OCI-LY7 (cell line): ENCODE measurements around the gene TSSK6. TPM values are rescaled to one million over a fixed set of nuclear protein-coding genes. Genes with fewer than 3 reads are reported as not detected.

Source experiments
- BruUV-seq: library from RNA; stranded (reverse); fragments of 400-500 nt; replicated peaks from 2 replicates; lab custom pipeline; 2021; lab: Mats Ljungman, UMichigan
- CTCF ChIA-PET: fragments of 300-600 bp; sonication (Branson Sonifier 250); formaldehyde crosslinking; loops from one replicate; lab custom pipeline; 2022; ENCODE audit warnings: antibody characterized with exemption; ENCODE audit not compliant: unreplicated experiment; lab: Charles Lee
- POLR2A ChIA-PET: fragments of 300-600 bp; sonication (Branson Sonifier 250); formaldehyde crosslinking; loops from one replicate; lab custom pipeline; 2022; ENCODE audit warnings: antibody characterized with exemption; lab: Charles Lee
- DNase-seq: peaks from one replicate; pipeline ENCODE4 v3.0.0-alpha.2; 2015; ENCODE audit warnings: low spot score
- H2AFZ ChIP-seq: fragments of 200-600 bp; sonication (generic), shearing (Covaris generic); 2 replicates; pipeline ENCODE4 v1.6.1; 2014; ENCODE audit warnings: mild to moderate bottlenecking, antibody characterized with exemption, low read length, moderate library complexity
- H3K27ac ChIP-seq: fragments of 200-600 bp; sonication (generic); 2 replicates; pipeline ENCODE4 v1.5.1; 2014; ENCODE audit warnings: mixed run types, low read depth, mild to moderate bottlenecking, moderate library complexity, low read length, inconsistent platforms; ENCODE audit not compliant: poor library complexity, severe bottlenecking
- H3K36me3 ChIP-seq: fragments of 200-600 bp; sonication (generic); 2 replicates; pipeline ENCODE4 v1.6.1; 2014; ENCODE audit warnings: mild to moderate bottlenecking, antibody characterized with exemption, low read length, moderate library complexity, mixed read lengths; ENCODE audit not compliant: insufficient read depth
- H3K4me1 ChIP-seq: fragments of 200-600 bp; sonication (generic); 2 replicates; pipeline ENCODE4 v1.5.1; 2014; ENCODE audit warnings: mild to moderate bottlenecking, low read length; ENCODE audit not compliant: insufficient read depth, poor library complexity, severe bottlenecking
- H3K4me2 ChIP-seq: fragments of 200-600 bp; sonication (generic); 2 replicates; pipeline ENCODE4 v1.6.1; 2014; ENCODE audit warnings: mild to moderate bottlenecking, low read length
- H3K4me3 ChIP-seq: fragments of 200-600 bp; sonication (generic); 2 replicates; pipeline ENCODE4 v1.5.1; 2014; ENCODE audit warnings: mild to moderate bottlenecking, low read depth, low read length; ENCODE audit not compliant: poor library complexity, severe bottlenecking
- H3K79me2 ChIP-seq: fragments of 200-600 bp; sonication (generic); 2 replicates; pipeline ENCODE4 v1.6.1; 2016; ENCODE audit warnings: low read depth, mild to moderate bottlenecking, low read length, moderate library complexity, mixed read lengths; ENCODE audit not compliant: insufficient read depth
- H3K9me2 ChIP-seq: fragments of 200-600 bp; sonication (generic); 2 replicates; pipeline ENCODE4 v1.6.1; 2016; ENCODE audit warnings: mild to moderate bottlenecking, low read length, mixed read lengths; ENCODE audit not compliant: insufficient read depth
- H3K9me3 ChIP-seq: fragments of 200-600 bp; sonication (generic); 2 replicates; pipeline ENCODE4 v1.6.1; 2014; ENCODE audit warnings: mild to moderate bottlenecking, mixed run types, low read length, mixed read lengths
- H4K20me1 ChIP-seq: fragments of 200-600 bp; sonication (generic); 2 replicates; pipeline ENCODE4 v1.6.1; 2014; ENCODE audit warnings: mild to moderate bottlenecking, antibody characterized with exemption, low read length, moderate library complexity, mixed read lengths; ENCODE audit not compliant: insufficient read depth
- CTCF ChIP-seq: fragments of 200-600 bp; sonication (generic); conservative IDR thresholded peaks from 2 replicates; pipeline ENCODE4 v1.5.1; 2014; ENCODE audit warnings: mild to moderate bottlenecking, antibody characterized with exemption, low read length, moderate library complexity, mixed read lengths
- EZH2phosphoT487 ChIP-seq: fragments of 200-600 bp; sonication (generic); IDR thresholded peaks from 2 replicates; pipeline ENCODE4 v1.6.1; 2018; ENCODE audit warnings: low read depth, borderline replicate concordance, mild to moderate bottlenecking, mixed run types, antibody characterized with exemption, low read length, moderate library complexity, mixed read lengths
- intact Hi-C: fragments of 100-400 bp; cut with micrococcal nuclease; formaldehyde crosslinking; loops from one replicate; pipeline ENCODE4 v1.10.0; 2022; ENCODE audit not compliant: unreplicated experiment
- total RNA-seq, 2 experiments: library from RNA; depleted of rRNA in 1 of 2; stranded (reverse); fragments of >200 nt in 1 of 2; shearing (Covaris generic) in 1 of 2; gene quantifications; 2 replicates each; pipeline ENCODE4 v1.2.3, GENCODE V29; 2014 to 2022

TSSK6 gene
- total RNA-seq, 2 experiments from 2014 or later = 6.4 to 10.5 TPM

GRCh38 chr19:19482809-19483596, 32.3 kb downstream of the TSSK6 start:
- intact Hi-C loops = no loop called here
- H3K4me3 ChIP-seq = no peak overlapping the region
- H2AFZ ChIP-seq = no peak overlapping the region
- BruUV-seq = no TSS peak
- H3K27ac ChIP-seq = no peak overlapping the region
- H3K4me2 ChIP-seq = no peak overlapping the region
- DNase-seq = no peak
- ChIA-PET CTCF (no interaction called here), POLR2A (interaction anchor here (0.6 kb wide), 1 partner anchor 472 kb away, joined by 3 read pairs; no protein-coding TSS in a partner anchor)
- no peaks in the 10 kb centered on the region for H4K20me1 ChIP-seq
- H3K4me1 ChIP-seq = peaks cover 6% of the 10 kb centered on the region
- H3K79me2 ChIP-seq = peaks cover 15% of the 10 kb centered on the region; the same call in 1 of the 2 replicates
- H3K9me2 ChIP-seq = no peaks in the 10 kb centered on the region
- H3K36me3 ChIP-seq = peaks cover 42% of the 10 kb centered on the region
- TF ChIP-seq CTCF (no peak), EZH2phosphoT487 (no peak)
- no peaks in the 10 kb centered on the region for H3K9me3 ChIP-seq

GRCh38 chr19:19480688-19481087, 34.7 kb downstream of the TSSK6 start:
- no peaks in the 10 kb centered on the region for H3K9me3 ChIP-seq
- H3K36me3 ChIP-seq = peaks cover 59% of the 10 kb centered on the region
- BruUV-seq = no TSS peak
- intact Hi-C loops = no loop called here
- H2AFZ ChIP-seq = no peak overlapping the region
- peaks cover 15% of the 10 kb centered on the region; the same call in 1 of the 2 replicates for H3K79me2 ChIP-seq
- POLR2A ChIA-PET = interaction anchor here (0.8 to 0.9 kb wide), 2 partner anchors 8 to 11 kb away, joined by 3 read pairs; no protein-coding TSS in a partner anchor
- H3K4me2 ChIP-seq = no peak overlapping the region
- CTCF ChIA-PET = no interaction called here
- H3K27ac ChIP-seq = no peak overlapping the region
- H3K9me2 ChIP-seq = no peaks in the 10 kb centered on the region
- H4K20me1 ChIP-seq = no peaks in the 10 kb centered on the region; the same call in 1 of the 2 replicates
- no peak for DNase-seq
- H3K4me3 ChIP-seq = no peak overlapping the region
- TF ChIP-seq EZH2phosphoT487 (no peak), CTCF (no peak)
- no peaks in the 10 kb centered on the region for H3K4me1 ChIP-seq
